Measurements from ENCODE around the gene MYH6.

GRCh38 chr14:23447361-23448350 lies 39.6 kb upstream of the MYH6 start:
- TF ChIP-seq POLR2AphosphoS5 (IDR thresholded peaks at IDR 0.05) (peak in 2 of 3 donors; percentile 41 to 56), POLR2A (IDR thresholded peaks at IDR 0.05) (no peak)
